K562 (cell line): ENCODE data around the gene SMIM21.

Source experiments
- CTCF ChIP-seq, 3 experiments: IDR thresholded peaks in 2 of 3; conservative IDR thresholded peaks in 1 of 3; 2 replicates each; pipeline ENCODE4 v1.5.1; 2011 to 2012; ENCODE audit warnings: low read length in 3 of 3, mild to moderate bottlenecking in 3 of 3, control low read depth in 2 of 3, improper control_type of control experiment in 1 of 3, inconsistent platforms in 1 of 3, low read depth in 1 of 3, mixed read lengths in 1 of 3, moderate library complexity in 1 of 3; ENCODE audit not compliant: insufficient read depth in 2 of 3
- EP300 ChIP-seq: IDR thresholded peaks from 2 replicates; pipeline ENCODE4 v1.6.1; 2012; ENCODE audit warnings: low read length, improper control_type of control experiment
- FOXM1 ChIP-seq, 2 experiments: fragments of 450-650 bp in 1 of 2; sonication (generic) in 1 of 2; formaldehyde crosslinking in 1 of 2; IDR thresholded peaks; 2 replicates each; pipeline versions ENCODE4 v1.6.1 to v1.9.0; 2017 to 2022; ENCODE audit warnings: low read depth in 2 of 2, mild to moderate bottlenecking in 2 of 2, missing genetic modification reagents in 1 of 2, moderate library complexity in 1 of 2
- FOXP4 ChIP-seq: sonication (generic); formaldehyde crosslinking; IDR thresholded peaks from 2 replicates; pipeline ENCODE4 v1.8.0; 2022; ENCODE audit warnings: mild to moderate bottlenecking, missing genetic modification reagents, borderline replicate concordance
- HMGXB4 ChIP-seq: sonication (generic); formaldehyde crosslinking; IDR thresholded peaks from 2 replicates; pipeline ENCODE4 v1.8.1; 2023; ENCODE audit warnings: mild to moderate bottlenecking, missing genetic modification reagents
- POLR2A ChIP-seq: fragments of 450-650 bp; conservative IDR thresholded peaks from 2 replicates; pipeline ENCODE4 v1.6.1; 2016
- SP1 ChIP-seq: sonication (generic); formaldehyde crosslinking; IDR thresholded peaks from 2 replicates; pipeline ENCODE4 v1.8.1; 2022; ENCODE audit warnings: mild to moderate bottlenecking, missing genetic modification reagents
- SRSF9 ChIP-seq: fragments of 200-400 bp; formaldehyde crosslinking; IDR thresholded peaks from 2 replicates; pipeline ENCODE4 v1.6.1; 2017; ENCODE audit warnings: low read depth, low read length, borderline replicate concordance
- TEAD4 ChIP-seq, 2 experiments: sonication (generic) in 1 of 2; formaldehyde crosslinking in 1 of 2; IDR thresholded peaks; 2 replicates each; pipeline versions ENCODE4 v1.6.1 to v1.8.0; 2012 to 2022; ENCODE audit warnings: borderline replicate concordance in 1 of 2, inconsistent platforms in 1 of 2, low read length in 1 of 2, mild to moderate bottlenecking in 1 of 2, missing genetic modification reagents in 1 of 2
- ZBTB11 ChIP-seq, 3 experiments: fragments of 200-800 bp in 1 of 3; fragments of 250-450 bp in 1 of 3; fragments of 450-650 bp in 1 of 3; sonication (Bioruptor Pico) in 1 of 3; sonication (Bioruptor generic) in 1 of 3; formaldehyde crosslinking in 1 of 3; IDR thresholded peaks; 2 replicates each; pipeline versions ENCODE4 v1.6.1 to v1.8.0; 2016 to 2022; ENCODE audit warnings: mild to moderate bottlenecking in 2 of 3, missing genetic modification characterization in 2 of 3, missing compliant biosample characterization in 1 of 3, moderate library complexity in 1 of 3

- TF ChIP-seq ZBTB11 (CRISPR knock-in tag; IDR thresholded peaks at IDR 0.05) (no peak), SRSF9 (no peak), FOXP4 (CRISPR knock-in tag) (no peak), EP300 (no peak), HMGXB4 (no peak), SP1 (CRISPR knock-in tag) (no peak), FOXM1 (IDR thresholded peaks at IDR 0.05; ENCODE audit: low read depth) (no peak), FOXM1 (CRISPR knock-in tag; IDR thresholded peaks at IDR 0.05; ENCODE audit: low read depth) (no peak), CTCF (IDR thresholded peaks at IDR 0.05 in 2 of 3, conservative IDR thresholded peaks at IDR 0.05 in 1 of 3; ENCODE audit: insufficient read depth in 2 of 3, low read depth in 1 of 3, low read length in 3 of 3) (no peak), POLR2A (no peak), TEAD4 (IDR thresholded peaks at IDR 0.05; ENCODE audit: low read length) (no peak), TEAD4 (CRISPR knock-in tag; IDR thresholded peaks at IDR 0.05; ENCODE audit: borderline replicate concordance) (no peak)
These were observed 33.8 kb downstream of the SMIM21 start for GRCh38 chr18:75393721-75394120.
